Dermis microvascular lymphatic vessel endothelial cell (primary cell): ENCODE results near the gene ABCC1. TPM values are rescaled to one million over a fixed set of nuclear protein-coding genes. Genes with fewer than 3 reads are reported as not detected.

Source experiments
- DNase-seq, 2 donors: peaks; one replicate each; pipeline versions ENCODE4 v3.0.0 to v3.0.0-alpha.2; 2010; ENCODE audit warnings: low read depth in 2 of 2
- total RNA-seq: library from RNA; depleted of rRNA; stranded (reverse); fragments of >200 nt; gene quantifications from 2 replicates; pipeline ENCODE4 v1.2.1, GENCODE V29; 2014

ABCC1 gene
- total RNA-seq, 1 donor from 2014 or later = 16.6 TPM

- DNase-seq = peak in 1 of 2 donors; percentile 44
These were observed 92.7 kb downstream of the ABCC1 start for GRCh38 chr16:16042076-16042475.

- peak; percentile 58 to 63 for DNase-seq
These were observed 95.9 kb downstream of the ABCC1 start for GRCh38 chr16:16045296-16045695.

GRCh38 chr16:16045879-16046278 lies 96.5 kb downstream of the ABCC1 start:
- DNase-seq = peak in 1 of 2 donors; percentile 32

- DNase-seq = no peak
These were observed 98.3 kb downstream of the ABCC1 start for GRCh38 chr16:16047761-16048160.

- DNase-seq = no peak
These were observed 99.6 kb downstream of the ABCC1 start for GRCh38 chr16:16048904-16049582.

GRCh38 chr16:16050106-16050505 lies 100.7 kb downstream of the ABCC1 start:
- no peak for DNase-seq

GRCh38 chr16:16051132-16051531 lies 101.7 kb downstream of the ABCC1 start:
- no peak for DNase-seq

GRCh38 chr16:16052916-16053315 lies 103.5 kb downstream of the ABCC1 start:
- DNase-seq = no peak

- no peak for DNase-seq
These were observed 107.7 kb downstream of the ABCC1 start for GRCh38 chr16:16057102-16057501.

GRCh38 chr16:16059160-16059559 lies 109.7 kb downstream of the ABCC1 start:
- no peak for DNase-seq

GRCh38 chr16:16059895-16060590 lies 110.6 kb downstream of the ABCC1 start:
- no peak for DNase-seq

GRCh38 chr16:16062023-16062937 lies 112.9 kb downstream of the ABCC1 start:
- no peak for DNase-seq

GRCh38 chr16:16063683-16064082 lies 114.3 kb downstream of the ABCC1 start:
- no peak for DNase-seq

GRCh38 chr16:16064874-16065384 lies 115.5 kb downstream of the ABCC1 start:
- no peak for DNase-seq

GRCh38 chr16:16067127-16067526 lies 117.7 kb downstream of the ABCC1 start:
- no peak for DNase-seq

GRCh38 chr16:16071631-16072244 lies 122.3 kb downstream of the ABCC1 start:
- no peak for DNase-seq

GRCh38 chr16:16073001-16073545 lies 123.7 kb downstream of the ABCC1 start:
- no peak for DNase-seq

- no peak for DNase-seq
These were observed 124.8 kb downstream of the ABCC1 start for GRCh38 chr16:16073891-16074881.

GRCh38 chr16:16075488-16076422 lies 126.3 kb downstream of the ABCC1 start:
- DNase-seq = no peak
